ENCODE data around the gene PNLIPRP3.

PNLIPRP3 gene

GRCh38 chr10:116466715-116467422 is 39.2 kb downstream of the PNLIPRP3 start:
- Histone ChIP-seq H3K36me3 (ENCODE audit: low read depth) (no peaks in the 10 kb centered on the region), H3K9me3 (ENCODE audit: severe bottlenecking) (no peaks in the 10 kb centered on the region), H3K27ac (ENCODE audit: poor library complexity, severe bottlenecking) (no peak overlapping the region), H3K4me1 (ENCODE audit: insufficient read depth, poor library complexity, severe bottlenecking) (peaks cover 7% of the 10 kb centered on the region), H3K4me3 (ENCODE audit: severe bottlenecking) (no peak overlapping the region), H3K27me3 (ENCODE audit: insufficient read depth, poor library complexity, severe bottlenecking) (no peaks in the 10 kb centered on the region)
- no peak for DNase-seq (ENCODE audit: low spot score)
- no peak for ATAC-seq (ENCODE audit: low read depth)
- TF ChIP-seq, protein P1, sequence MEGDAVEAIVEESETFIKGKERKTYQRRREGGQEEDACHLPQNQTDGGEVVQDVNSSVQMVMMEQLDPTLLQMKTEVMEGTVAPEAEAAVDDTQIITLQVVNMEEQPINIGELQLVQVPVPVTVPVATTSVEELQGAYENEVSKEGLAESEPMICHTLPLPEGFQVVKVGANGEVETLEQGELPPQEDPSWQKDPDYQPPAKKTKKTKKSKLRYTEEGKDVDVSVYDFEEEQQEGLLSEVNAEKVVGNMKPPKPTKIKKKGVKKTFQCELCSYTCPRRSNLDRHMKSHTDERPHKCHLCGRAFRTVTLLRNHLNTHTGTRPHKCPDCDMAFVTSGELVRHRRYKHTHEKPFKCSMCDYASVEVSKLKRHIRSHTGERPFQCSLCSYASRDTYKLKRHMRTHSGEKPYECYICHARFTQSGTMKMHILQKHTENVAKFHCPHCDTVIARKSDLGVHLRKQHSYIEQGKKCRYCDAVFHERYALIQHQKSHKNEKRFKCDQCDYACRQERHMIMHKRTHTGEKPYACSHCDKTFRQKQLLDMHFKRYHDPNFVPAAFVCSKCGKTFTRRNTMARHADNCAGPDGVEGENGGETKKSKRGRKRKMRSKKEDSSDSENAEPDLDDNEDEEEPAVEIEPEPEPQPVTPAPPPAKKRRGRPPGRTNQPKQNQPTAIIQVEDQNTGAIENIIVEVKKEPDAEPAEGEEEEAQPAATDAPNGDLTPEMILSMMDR (IDR thresholded peaks at IDR 0.05; ENCODE audit: poor library complexity, severe bottlenecking): no peak

GRCh38 chr10:116469437-116469836 is 41.8 kb downstream of the PNLIPRP3 start:
- H3K4me1 ChIP-seq (ENCODE audit: insufficient read depth, poor library complexity, severe bottlenecking): peaks cover 7% of the 10 kb centered on the region
- DNase-seq (ENCODE audit: low spot score) (no peak), ATAC-seq (ENCODE audit: low read depth) (no peak)
- H3K27me3 ChIP-seq (ENCODE audit: insufficient read depth, poor library complexity, severe bottlenecking): no peaks in the 10 kb centered on the region
- TF ChIP-seq, protein P1 (IDR thresholded peaks at IDR 0.05; ENCODE audit: poor library complexity, severe bottlenecking): no peak
- no peak overlapping the region for H3K27ac ChIP-seq (ENCODE audit: poor library complexity, severe bottlenecking)
- no peaks in the 10 kb centered on the region for H3K9me3 ChIP-seq (ENCODE audit: severe bottlenecking)
- no peak overlapping the region for H3K4me3 ChIP-seq (ENCODE audit: severe bottlenecking)
- no peaks in the 10 kb centered on the region for H3K36me3 ChIP-seq (ENCODE audit: low read depth)

- DNase-seq (ENCODE audit: low spot score) (no peak), ATAC-seq (ENCODE audit: low read depth) (no peak)
- H3K4me1 ChIP-seq (ENCODE audit: insufficient read depth, poor library complexity, severe bottlenecking): peaks cover 7% of the 10 kb centered on the region
- TF ChIP-seq, protein P1 (IDR thresholded peaks at IDR 0.05; ENCODE audit: poor library complexity, severe bottlenecking): no peak
- no peak overlapping the region for H3K4me3 ChIP-seq (ENCODE audit: severe bottlenecking)
- H3K27me3 ChIP-seq (ENCODE audit: insufficient read depth, poor library complexity, severe bottlenecking): no peaks in the 10 kb centered on the region
- no peak overlapping the region for H3K27ac ChIP-seq (ENCODE audit: poor library complexity, severe bottlenecking)
- no peaks in the 10 kb centered on the region for H3K9me3 ChIP-seq (ENCODE audit: severe bottlenecking)
- no peaks in the 10 kb centered on the region for H3K36me3 ChIP-seq (ENCODE audit: low read depth)
Observed at GRCh38 chr10:116470071-116470470, 42.4 kb downstream of the PNLIPRP3 start.

DNA sequence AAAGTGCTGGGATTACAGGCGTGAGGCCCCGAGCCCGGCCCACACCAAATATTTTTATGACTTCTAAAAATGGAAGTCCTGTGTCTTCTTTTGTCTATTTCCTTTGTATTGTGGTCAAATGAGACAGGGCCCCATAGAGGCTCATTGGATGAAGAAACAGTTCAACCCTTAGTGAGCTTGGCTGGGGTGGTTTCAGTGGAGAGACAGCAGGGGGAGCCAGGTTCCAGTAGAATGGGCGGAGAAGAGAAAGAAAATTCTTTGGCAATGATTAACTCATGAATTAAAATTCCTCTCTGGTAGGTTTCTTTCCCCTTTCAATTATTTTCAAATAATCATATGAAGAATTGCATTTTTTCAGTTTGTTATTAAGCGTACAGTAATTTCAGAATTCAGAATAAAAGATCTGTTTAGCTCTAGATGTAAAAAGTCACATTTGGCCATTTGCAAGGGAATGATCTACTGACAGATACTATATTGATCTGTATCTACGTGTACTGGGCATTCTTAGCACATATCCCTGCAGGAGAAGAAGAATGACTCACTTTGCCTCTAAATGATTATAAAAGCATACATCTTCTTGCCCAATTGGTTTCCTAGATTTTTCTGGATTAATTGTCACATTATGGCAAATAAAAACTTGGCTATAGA is 43.2 kb downstream of the PNLIPRP3 start:
- no peaks in the 10 kb centered on the region for H3K27me3 ChIP-seq (ENCODE audit: insufficient read depth, poor library complexity, severe bottlenecking)
- H3K27ac ChIP-seq (ENCODE audit: poor library complexity, severe bottlenecking): no peak overlapping the region
- peak; percentile 71 for ATAC-seq (ENCODE audit: low read depth)
- no peak overlapping the region for H3K4me3 ChIP-seq (ENCODE audit: severe bottlenecking)
- H3K9me3 ChIP-seq (ENCODE audit: severe bottlenecking): no peaks in the 10 kb centered on the region
- no peaks in the 10 kb centered on the region for H3K36me3 ChIP-seq (ENCODE audit: low read depth)
- H3K4me1 ChIP-seq (ENCODE audit: insufficient read depth, poor library complexity, severe bottlenecking): peaks cover 7% of the 10 kb centered on the region
- DNase-seq (ENCODE audit: low spot score): no peak
- TF ChIP-seq, protein P1 (IDR thresholded peaks at IDR 0.05; ENCODE audit: poor library complexity, severe bottlenecking): peak; percentile 56

DNA sequence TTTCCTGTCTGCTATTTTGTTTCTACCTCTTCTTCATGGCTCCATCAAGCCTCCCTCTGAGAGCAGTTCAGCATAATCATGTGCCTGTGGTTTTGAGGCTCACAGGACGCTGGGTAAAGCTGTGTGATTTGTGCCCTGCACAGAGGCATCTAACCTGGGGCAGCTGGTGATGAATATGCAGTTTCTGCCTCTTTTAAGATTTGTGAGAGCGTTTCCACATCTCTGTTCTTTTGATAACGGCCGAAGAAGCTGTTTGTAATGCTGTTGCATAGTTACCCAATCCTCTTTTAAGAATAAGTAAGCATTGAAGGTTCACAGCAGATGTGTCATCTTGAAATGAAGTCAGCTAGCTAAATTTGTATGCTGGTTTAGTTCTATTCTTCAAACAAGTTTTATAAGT is 45.2 kb downstream of the PNLIPRP3 start:
- ATAC-seq (ENCODE audit: low read depth) (no peak), DNase-seq (ENCODE audit: low spot score) (no peak)
- peaks cover 7% of the 10 kb centered on the region for H3K4me1 ChIP-seq (ENCODE audit: insufficient read depth, poor library complexity, severe bottlenecking)
- H3K27me3 ChIP-seq (ENCODE audit: insufficient read depth, poor library complexity, severe bottlenecking): no peaks in the 10 kb centered on the region
- no peaks in the 10 kb centered on the region for H3K9me3 ChIP-seq (ENCODE audit: severe bottlenecking)
- H3K27ac ChIP-seq (ENCODE audit: poor library complexity, severe bottlenecking): no peak overlapping the region
- no peak overlapping the region for H3K4me3 ChIP-seq (ENCODE audit: severe bottlenecking)
- TF ChIP-seq, protein P1 (IDR thresholded peaks at IDR 0.05; ENCODE audit: poor library complexity, severe bottlenecking): no peak
- H3K36me3 ChIP-seq (ENCODE audit: low read depth): no peaks in the 10 kb centered on the region
